ENCODE data around the gene DNM3. TPM values are rescaled to one million over a fixed set of nuclear protein-coding genes. Genes with fewer than 3 reads are reported as not detected.

Gene DNM3
- total and polyA plus RNA-seq, 2 experiments from 2014 or later, result 5.2 to 12.2 TPM

DNA sequence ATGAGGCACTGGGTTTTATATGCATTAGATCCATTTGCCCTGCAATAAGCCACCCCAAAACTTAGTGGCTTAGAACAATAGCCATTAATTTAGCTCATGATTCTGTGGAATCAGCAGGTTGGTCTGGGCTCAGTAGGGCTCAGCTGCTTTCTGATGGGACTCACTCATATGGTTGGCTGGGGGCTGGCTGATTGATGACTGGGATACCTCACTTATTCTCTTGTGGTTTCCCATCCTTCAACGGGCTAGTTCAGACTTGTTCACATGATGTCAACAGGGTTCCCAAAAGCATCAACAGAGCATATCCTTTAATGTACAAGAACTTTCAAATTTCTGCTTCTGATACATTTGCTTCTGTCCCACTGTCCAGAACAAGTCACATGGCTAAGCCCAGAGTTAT, 43.2 kb downstream of the DNM3 start:
- no peaks in the 10 kb centered on the region for H3K9me3 Mint-ChIP-seq
- Histone ChIP-seq H3K4me3 (no peak overlapping the region), H4K20me1 (replicated peaks; ENCODE audit: insufficient read depth) (no peaks in the 10 kb centered on the region), H3K4me2 (no peak overlapping the region), H3K27me3 (ENCODE audit: insufficient read depth) (no peaks in the 10 kb centered on the region), H3K36me3 (ENCODE audit: insufficient read depth) (no peaks in the 10 kb centered on the region), H3K79me2 (replicated peaks; ENCODE audit: insufficient read depth) (no peaks in the 10 kb centered on the region), H3K4me1 (ENCODE audit: insufficient read depth) (peaks cover 3% of the 10 kb centered on the region; the same call in 1 of the 2 replicates), H3K27ac (ENCODE audit: low read depth) (no peak overlapping the region), H3K9me2 (ENCODE audit: insufficient read depth) (no peaks in the 10 kb centered on the region), H3F3A (replicated peaks; ENCODE audit: low read depth) (no peaks in the 10 kb centered on the region), H2AFZ (no peak overlapping the region)
- H3K36me3 Mint-ChIP-seq (ENCODE audit: low read depth), result no peaks in the 10 kb centered on the region
- no peak for DNase-seq (ENCODE audit: low spot score)
- no peak overlapping the region for H3K27ac Mint-ChIP-seq
- no peaks in the 10 kb centered on the region for H3K27me3 Mint-ChIP-seq (ENCODE audit: insufficient read depth, low read depth, poor library complexity)
- TF ChIP-seq EZH2phosphoT487 (IDR thresholded peaks at IDR 0.05; ENCODE audit: unreplicated experiment), result no peak
- no peak for TF ChIP-seq EZH2 (IDR thresholded peaks at IDR 0.05; ENCODE audit: low read depth, unreplicated experiment)
- TF ChIP-seq POLR2AphosphoS5 (IDR thresholded peaks at IDR 0.05; ENCODE audit: low read depth), result no peak
- TF ChIP-seq, protein P1, sequence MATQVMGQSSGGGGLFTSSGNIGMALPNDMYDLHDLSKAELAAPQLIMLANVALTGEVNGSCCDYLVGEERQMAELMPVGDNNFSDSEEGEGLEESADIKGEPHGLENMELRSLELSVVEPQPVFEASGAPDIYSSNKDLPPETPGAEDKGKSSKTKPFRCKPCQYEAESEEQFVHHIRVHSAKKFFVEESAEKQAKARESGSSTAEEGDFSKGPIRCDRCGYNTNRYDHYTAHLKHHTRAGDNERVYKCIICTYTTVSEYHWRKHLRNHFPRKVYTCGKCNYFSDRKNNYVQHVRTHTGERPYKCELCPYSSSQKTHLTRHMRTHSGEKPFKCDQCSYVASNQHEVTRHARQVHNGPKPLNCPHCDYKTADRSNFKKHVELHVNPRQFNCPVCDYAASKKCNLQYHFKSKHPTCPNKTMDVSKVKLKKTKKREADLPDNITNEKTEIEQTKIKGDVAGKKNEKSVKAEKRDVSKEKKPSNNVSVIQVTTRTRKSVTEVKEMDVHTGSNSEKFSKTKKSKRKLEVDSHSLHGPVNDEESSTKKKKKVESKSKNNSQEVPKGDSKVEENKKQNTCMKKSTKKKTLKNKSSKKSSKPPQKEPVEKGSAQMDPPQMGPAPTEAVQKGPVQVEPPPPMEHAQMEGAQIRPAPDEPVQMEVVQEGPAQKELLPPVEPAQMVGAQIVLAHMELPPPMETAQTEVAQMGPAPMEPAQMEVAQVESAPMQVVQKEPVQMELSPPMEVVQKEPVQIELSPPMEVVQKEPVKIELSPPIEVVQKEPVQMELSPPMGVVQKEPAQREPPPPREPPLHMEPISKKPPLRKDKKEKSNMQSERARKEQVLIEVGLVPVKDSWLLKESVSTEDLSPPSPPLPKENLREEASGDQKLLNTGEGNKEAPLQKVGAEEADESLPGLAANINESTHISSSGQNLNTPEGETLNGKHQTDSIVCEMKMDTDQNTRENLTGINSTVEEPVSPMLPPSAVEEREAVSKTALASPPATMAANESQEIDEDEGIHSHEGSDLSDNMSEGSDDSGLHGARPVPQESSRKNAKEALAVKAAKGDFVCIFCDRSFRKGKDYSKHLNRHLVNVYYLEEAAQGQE (IDR thresholded peaks at IDR 0.05; ENCODE audit: unreplicated experiment), result no peak
- TF ChIP-seq NANOG (IDR thresholded peaks at IDR 0.05; ENCODE audit: borderline replicate concordance), result no peak
- TF ChIP-seq JUNB (IDR thresholded peaks at IDR 0.05; ENCODE audit: unreplicated experiment), result no peak
- TF ChIP-seq, protein P2, sequence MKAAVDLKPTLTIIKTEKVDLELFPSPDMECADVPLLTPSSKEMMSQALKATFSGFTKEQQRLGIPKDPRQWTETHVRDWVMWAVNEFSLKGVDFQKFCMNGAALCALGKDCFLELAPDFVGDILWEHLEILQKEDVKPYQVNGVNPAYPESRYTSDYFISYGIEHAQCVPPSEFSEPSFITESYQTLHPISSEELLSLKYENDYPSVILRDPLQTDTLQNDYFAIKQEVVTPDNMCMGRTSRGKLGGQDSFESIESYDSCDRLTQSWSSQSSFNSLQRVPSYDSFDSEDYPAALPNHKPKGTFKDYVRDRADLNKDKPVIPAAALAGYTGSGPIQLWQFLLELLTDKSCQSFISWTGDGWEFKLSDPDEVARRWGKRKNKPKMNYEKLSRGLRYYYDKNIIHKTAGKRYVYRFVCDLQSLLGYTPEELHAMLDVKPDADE (IDR thresholded peaks at IDR 0.05), result no peak
- TF ChIP-seq CREB1 (CRISPR knock-in tag; IDR thresholded peaks at IDR 0.05; ENCODE audit: low read depth), result no peak
- TF ChIP-seq, protein P3, sequence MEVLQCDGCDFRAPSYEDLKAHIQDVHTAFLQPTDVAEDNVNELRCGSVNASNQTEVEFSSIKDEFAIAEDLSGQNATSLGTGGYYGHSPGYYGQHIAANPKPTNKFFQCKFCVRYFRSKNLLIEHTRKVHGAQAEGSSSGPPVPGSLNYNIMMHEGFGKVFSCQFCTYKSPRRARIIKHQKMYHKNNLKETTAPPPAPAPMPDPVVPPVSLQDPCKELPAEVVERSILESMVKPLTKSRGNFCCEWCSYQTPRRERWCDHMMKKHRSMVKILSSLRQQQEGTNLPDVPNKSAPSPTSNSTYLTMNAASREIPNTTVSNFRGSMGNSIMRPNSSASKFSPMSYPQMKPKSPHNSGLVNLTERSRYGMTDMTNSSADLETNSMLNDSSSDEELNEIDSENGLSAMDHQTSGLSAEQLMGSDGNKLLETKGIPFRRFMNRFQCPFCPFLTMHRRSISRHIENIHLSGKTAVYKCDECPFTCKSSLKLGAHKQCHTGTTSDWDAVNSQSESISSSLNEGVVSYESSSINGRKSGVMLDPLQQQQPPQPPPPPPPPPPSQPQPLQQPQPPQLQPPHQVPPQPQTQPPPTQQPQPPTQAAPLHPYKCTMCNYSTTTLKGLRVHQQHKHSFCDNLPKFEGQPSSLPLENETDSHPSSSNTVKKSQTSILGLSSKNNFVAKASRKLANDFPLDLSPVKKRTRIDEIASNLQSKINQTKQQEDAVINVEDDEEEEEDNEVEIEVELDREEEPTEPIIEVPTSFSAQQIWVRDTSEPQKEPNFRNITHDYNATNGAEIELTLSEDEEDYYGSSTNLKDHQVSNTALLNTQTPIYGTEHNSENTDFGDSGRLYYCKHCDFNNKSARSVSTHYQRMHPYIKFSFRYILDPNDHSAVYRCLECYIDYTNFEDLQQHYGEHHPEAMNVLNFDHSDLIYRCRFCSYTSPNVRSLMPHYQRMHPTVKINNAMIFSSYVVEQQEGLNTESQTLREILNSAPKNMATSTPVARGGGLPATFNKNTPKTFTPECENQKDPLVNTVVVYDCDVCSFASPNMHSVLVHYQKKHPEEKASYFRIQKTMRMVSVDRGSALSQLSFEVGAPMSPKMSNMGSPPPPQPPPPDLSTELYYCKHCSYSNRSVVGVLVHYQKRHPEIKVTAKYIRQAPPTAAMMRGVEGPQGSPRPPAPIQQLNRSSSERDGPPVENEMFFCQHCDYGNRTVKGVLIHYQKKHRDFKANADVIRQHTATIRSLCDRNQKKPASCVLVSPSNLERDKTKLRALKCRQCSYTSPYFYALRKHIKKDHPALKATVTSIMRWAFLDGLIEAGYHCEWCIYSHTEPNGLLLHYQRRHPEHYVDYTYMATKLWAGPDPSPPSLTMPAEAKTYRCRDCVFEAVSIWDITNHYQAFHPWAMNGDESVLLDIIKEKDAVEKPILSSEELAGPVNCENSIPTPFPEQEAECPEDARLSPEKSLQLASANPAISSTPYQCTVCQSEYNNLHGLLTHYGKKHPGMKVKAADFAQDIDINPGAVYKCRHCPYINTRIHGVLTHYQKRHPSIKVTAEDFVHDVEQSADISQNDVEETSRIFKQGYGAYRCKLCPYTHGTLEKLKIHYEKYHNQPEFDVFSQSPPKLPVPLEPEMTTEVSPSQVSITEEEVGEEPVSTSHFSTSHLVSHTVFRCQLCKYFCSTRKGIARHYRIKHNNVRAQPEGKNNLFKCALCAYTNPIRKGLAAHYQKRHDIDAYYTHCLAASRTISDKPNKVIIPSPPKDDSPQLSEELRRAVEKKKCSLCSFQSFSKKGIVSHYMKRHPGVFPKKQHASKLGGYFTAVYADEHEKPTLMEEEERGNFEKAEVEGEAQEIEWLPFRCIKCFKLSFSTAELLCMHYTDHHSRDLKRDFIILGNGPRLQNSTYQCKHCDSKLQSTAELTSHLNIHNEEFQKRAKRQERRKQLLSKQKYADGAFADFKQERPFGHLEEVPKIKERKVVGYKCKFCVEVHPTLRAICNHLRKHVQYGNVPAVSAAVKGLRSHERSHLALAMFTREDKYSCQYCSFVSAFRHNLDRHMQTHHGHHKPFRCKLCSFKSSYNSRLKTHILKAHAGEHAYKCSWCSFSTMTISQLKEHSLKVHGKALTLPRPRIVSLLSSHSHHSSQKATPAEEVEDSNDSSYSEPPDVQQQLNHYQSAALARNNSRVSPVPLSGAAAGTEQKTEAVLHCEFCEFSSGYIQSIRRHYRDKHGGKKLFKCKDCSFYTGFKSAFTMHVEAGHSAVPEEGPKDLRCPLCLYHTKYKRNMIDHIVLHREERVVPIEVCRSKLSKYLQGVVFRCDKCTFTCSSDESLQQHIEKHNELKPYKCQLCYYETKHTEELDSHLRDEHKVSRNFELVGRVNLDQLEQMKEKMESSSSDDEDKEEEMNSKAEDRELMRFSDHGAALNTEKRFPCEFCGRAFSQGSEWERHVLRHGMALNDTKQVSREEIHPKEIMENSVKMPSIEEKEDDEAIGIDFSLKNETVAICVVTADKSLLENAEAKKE (CRISPR knock-in tag; IDR thresholded peaks at IDR 0.05), result no peak
- TF ChIP-seq STAT1 (IDR thresholded peaks at IDR 0.05; ENCODE audit: unreplicated experiment), result no peak
- TF ChIP-seq, protein P4, sequence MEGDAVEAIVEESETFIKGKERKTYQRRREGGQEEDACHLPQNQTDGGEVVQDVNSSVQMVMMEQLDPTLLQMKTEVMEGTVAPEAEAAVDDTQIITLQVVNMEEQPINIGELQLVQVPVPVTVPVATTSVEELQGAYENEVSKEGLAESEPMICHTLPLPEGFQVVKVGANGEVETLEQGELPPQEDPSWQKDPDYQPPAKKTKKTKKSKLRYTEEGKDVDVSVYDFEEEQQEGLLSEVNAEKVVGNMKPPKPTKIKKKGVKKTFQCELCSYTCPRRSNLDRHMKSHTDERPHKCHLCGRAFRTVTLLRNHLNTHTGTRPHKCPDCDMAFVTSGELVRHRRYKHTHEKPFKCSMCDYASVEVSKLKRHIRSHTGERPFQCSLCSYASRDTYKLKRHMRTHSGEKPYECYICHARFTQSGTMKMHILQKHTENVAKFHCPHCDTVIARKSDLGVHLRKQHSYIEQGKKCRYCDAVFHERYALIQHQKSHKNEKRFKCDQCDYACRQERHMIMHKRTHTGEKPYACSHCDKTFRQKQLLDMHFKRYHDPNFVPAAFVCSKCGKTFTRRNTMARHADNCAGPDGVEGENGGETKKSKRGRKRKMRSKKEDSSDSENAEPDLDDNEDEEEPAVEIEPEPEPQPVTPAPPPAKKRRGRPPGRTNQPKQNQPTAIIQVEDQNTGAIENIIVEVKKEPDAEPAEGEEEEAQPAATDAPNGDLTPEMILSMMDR (conservative IDR thresholded peaks at IDR 0.05; ENCODE audit: low read depth in 2 of 2), result no peak
- no peak for TF ChIP-seq ZNF114 (CRISPR knock-in tag; IDR thresholded peaks at IDR 0.05)
- H3K4me1 Mint-ChIP-seq, result peaks cover 4% of the 10 kb centered on the region; the same call in 2 of the 3 replicates
- no peak for ATAC-seq
- no peak overlapping the region for H3K4me3 Mint-ChIP-seq
